GM19372 (cell line): Measurements from ENCODE around the gene PLEKHH3.
"Not testable (repeated sequence)": the region's sequence is repeated elsewhere in the genome, so short reads cannot be mapped to it uniquely, and the experiment has no call there.

Experiments used
- ATAC-seq: cut with Tn5 transposase; IDR thresholded peaks from one replicate; pipeline ENCODE4 v1.9.1; 2021; ENCODE audit warnings: mild to moderate bottlenecking, low read depth, moderate library complexity; ENCODE audit not compliant: unreplicated experiment

Gene PLEKHH3

GRCh38 chr17:42673885-42674754, 2.7 kb downstream of the PLEKHH3 start:
- no peak for ATAC-seq

- no peak for ATAC-seq
These were observed 3.4 kb downstream of the PLEKHH3 start for GRCh38 chr17:42673266-42673884.

- ATAC-seq: no peak
These were observed 4.8 kb downstream of the PLEKHH3 start for GRCh38 chr17:42672038-42672437.

- no peak for ATAC-seq
These were observed 5.8 kb downstream of the PLEKHH3 start for GRCh38 chr17:42670789-42671657.

GRCh38 chr17:42669977-42670788, 6.6 kb downstream of the PLEKHH3 start:
- ATAC-seq: no peak

GRCh38 chr17:42669705-42669976, 7.2 kb downstream of the PLEKHH3 start:
- ATAC-seq: no peak

GRCh38 chr17:42667088-42667951, 9.5 kb downstream of the PLEKHH3 start:
- ATAC-seq: no peak

- not testable (repeated sequence) for ATAC-seq
These were observed 10.7 kb downstream of the PLEKHH3 start for GRCh38 chr17:42666126-42666525.

- ATAC-seq: no peak
These were observed 11.2 kb downstream of the PLEKHH3 start for GRCh38 chr17:42665581-42666001.

- ATAC-seq: no peak
These were observed 16.0 kb downstream of the PLEKHH3 start for GRCh38 chr17:42660692-42661345.

- not testable (repeated sequence) for ATAC-seq
These were observed 16.9 kb downstream of the PLEKHH3 start for GRCh38 chr17:42659932-42660274.

GRCh38 chr17:42659079-42659931, 17.5 kb downstream of the PLEKHH3 start, which contains the start of gene TUBG2:
Gene TUBG2, plus strand, starts transcription at chr17:42659284. Its CDS starts 220 bp downstream, at chr17:42659504.
- peak; percentile 52 for ATAC-seq

- no peak for ATAC-seq
These were observed 18.8 kb downstream of the PLEKHH3 start for GRCh38 chr17:42657824-42658588.

- ATAC-seq: no peak
These were observed 21.3 kb downstream of the PLEKHH3 start for GRCh38 chr17:42655528-42655927.

GRCh38 chr17:42653179-42654124, 23.3 kb downstream of the PLEKHH3 start:
- ATAC-seq: no peak

GRCh38 chr17:42651392-42651791, 25.4 kb downstream of the PLEKHH3 start:
- ATAC-seq: no peak
